ENCODE measurements around the gene ZSCAN5A.
"Not testable (repeated sequence)": the region's sequence is repeated elsewhere in the genome, so short reads cannot be mapped to it uniquely, and the experiment has no call there.

Gene ZSCAN5A

GRCh38 chr19:56269348-56269747 lies 45.3 kb downstream of the ZSCAN5A start:
- H3K9ac ChIP-seq (ENCODE audit: low read length), result no peak overlapping the region

DNA sequence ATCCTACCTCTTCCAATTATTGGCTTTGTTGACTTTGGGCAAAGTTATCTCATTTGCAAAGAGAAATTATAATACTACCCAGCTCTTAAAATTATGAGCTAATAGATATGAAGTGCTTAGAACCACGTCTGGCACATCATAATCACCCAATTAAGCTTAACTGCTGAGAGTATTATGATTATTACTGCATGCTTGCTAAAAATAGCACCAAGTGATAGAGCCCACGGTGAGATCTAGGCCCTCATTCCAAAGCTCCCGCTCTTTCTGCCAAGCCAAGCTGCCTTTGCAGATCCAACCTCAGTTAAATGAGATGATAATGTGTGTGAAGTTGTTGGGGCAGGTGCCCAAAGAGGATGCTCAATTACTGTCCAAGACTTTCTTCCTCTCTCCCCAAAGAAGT lies 48.6 kb downstream of the ZSCAN5A start:
- no peaks in the 10 kb centered on the region for H3K4me1 ChIP-seq (ENCODE audit: control insufficient read depth, low read depth, low read length)
- no peak overlapping the region for H3K27ac ChIP-seq (ENCODE audit: low read length)
- no peaks in the 10 kb centered on the region for H3K9me3 ChIP-seq (ENCODE audit: control insufficient read depth, low read depth, low read length)
- H3K36me3 ChIP-seq (ENCODE audit: control insufficient read depth, low read depth, low read length), result no peaks in the 10 kb centered on the region
- no peak overlapping the region for H3K9ac ChIP-seq (ENCODE audit: low read length)
- no peaks in the 10 kb centered on the region for H3K27me3 ChIP-seq (ENCODE audit: control insufficient read depth, insufficient read depth, low read length)
- no peak overlapping the region for H3K4me3 ChIP-seq (ENCODE audit: low read length)

More at GRCh38 chr19:56269348-56269747, 45.3 kb downstream of the ZSCAN5A start:
- H3K9me3 ChIP-seq (ENCODE audit: control insufficient read depth, low read depth, low read length), result no peaks in the 10 kb centered on the region
- no peaks in the 10 kb centered on the region for H3K36me3 ChIP-seq (ENCODE audit: control insufficient read depth, low read depth, low read length)
- no peaks in the 10 kb centered on the region for H3K4me1 ChIP-seq (ENCODE audit: control insufficient read depth, low read depth, low read length)
- H3K4me3 ChIP-seq (ENCODE audit: low read length), result no peak overlapping the region
- H3K27me3 ChIP-seq (ENCODE audit: control insufficient read depth, insufficient read depth, low read length), result no peaks in the 10 kb centered on the region
- no peak overlapping the region for H3K27ac ChIP-seq (ENCODE audit: low read length)

- H3K27ac ChIP-seq (ENCODE audit: low read length), result no peak overlapping the region
- no peak overlapping the region for H3K4me3 ChIP-seq (ENCODE audit: low read length)
- no peaks in the 10 kb centered on the region for H3K36me3 ChIP-seq (ENCODE audit: control insufficient read depth, low read depth, low read length)
- no peaks in the 10 kb centered on the region for H3K9me3 ChIP-seq (ENCODE audit: control insufficient read depth, low read depth, low read length)
- no peaks in the 10 kb centered on the region for H3K27me3 ChIP-seq (ENCODE audit: control insufficient read depth, insufficient read depth, low read length)
- H3K4me1 ChIP-seq (ENCODE audit: control insufficient read depth, low read depth, low read length), result no peaks in the 10 kb centered on the region
- no peak overlapping the region for H3K9ac ChIP-seq (ENCODE audit: low read length)
Observed at GRCh38 chr19:56263319-56263718, 51.3 kb downstream of the ZSCAN5A start.

DNA sequence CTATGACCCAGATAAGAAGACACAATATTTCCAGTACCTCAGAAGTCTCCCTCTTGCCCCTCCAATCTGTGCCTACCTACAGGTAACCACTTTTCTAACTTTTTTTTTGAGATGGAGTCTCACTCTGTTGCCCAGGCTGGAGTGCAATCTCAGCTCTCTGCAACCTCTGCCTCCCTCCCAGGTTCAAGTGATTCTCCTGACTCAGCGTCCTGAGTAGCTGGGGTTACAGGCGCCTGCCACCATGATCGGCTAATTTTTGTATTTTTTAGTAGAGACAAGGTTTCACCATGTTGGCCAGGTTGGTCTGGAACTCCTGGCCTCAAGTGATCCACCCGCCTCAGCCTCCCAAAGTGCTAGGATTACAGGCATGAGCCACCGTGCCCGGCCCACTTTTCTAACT lies 52.7 kb downstream of the ZSCAN5A start:
- H3K36me3 ChIP-seq (ENCODE audit: control insufficient read depth, low read depth, low read length); H3K9ac ChIP-seq (ENCODE audit: low read length); H3K27ac ChIP-seq (ENCODE audit: low read length); H3K4me3 ChIP-seq (ENCODE audit: low read length); H3K9me3 ChIP-seq (ENCODE audit: control insufficient read depth, low read depth, low read length); H3K27me3 ChIP-seq (ENCODE audit: control insufficient read depth, insufficient read depth, low read length); H3K4me1 ChIP-seq (ENCODE audit: control insufficient read depth, low read depth, low read length): not testable (repeated sequence)

DNA sequence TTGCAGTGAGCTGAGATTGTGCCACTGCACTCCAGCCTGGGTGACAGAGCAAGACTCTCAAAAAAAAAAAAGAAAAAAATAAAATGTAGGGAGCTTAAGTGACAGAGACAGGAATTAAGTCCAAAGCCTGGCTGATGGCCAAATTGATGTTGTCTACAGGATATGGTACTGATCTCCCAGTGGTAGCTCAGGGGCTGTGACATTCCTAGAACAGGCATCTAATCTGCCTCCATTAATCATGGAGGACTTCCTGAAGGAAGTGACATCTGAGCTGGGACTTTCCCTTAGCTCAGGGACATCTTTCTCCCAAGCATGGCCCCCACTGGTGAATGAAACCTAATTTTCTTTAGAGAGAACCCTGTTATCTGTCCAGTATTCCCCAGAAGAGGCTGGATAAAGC lies 53.5 kb downstream of the ZSCAN5A start:
- Histone ChIP-seq H3K4me3 (ENCODE audit: low read length) (no peak overlapping the region), H3K9me3 (ENCODE audit: control insufficient read depth, low read depth, low read length) (no peaks in the 10 kb centered on the region), H3K27me3 (ENCODE audit: control insufficient read depth, insufficient read depth, low read length) (no peaks in the 10 kb centered on the region), H3K9ac (ENCODE audit: low read length) (no peak overlapping the region), H3K36me3 (ENCODE audit: control insufficient read depth, low read depth, low read length) (no peaks in the 10 kb centered on the region), H3K4me1 (ENCODE audit: control insufficient read depth, low read depth, low read length) (no peaks in the 10 kb centered on the region), H3K27ac (ENCODE audit: low read length) (no peak overlapping the region)

- H3K4me3 ChIP-seq (ENCODE audit: low read length), result no peak overlapping the region
- H3K4me1 ChIP-seq (ENCODE audit: control insufficient read depth, low read depth, low read length), result no peaks in the 10 kb centered on the region
- no peak overlapping the region for H3K9ac ChIP-seq (ENCODE audit: low read length)
- H3K27ac ChIP-seq (ENCODE audit: low read length), result no peak overlapping the region
- no peaks in the 10 kb centered on the region for H3K9me3 ChIP-seq (ENCODE audit: control insufficient read depth, low read depth, low read length)
- H3K27me3 ChIP-seq (ENCODE audit: control insufficient read depth, insufficient read depth, low read length), result no peaks in the 10 kb centered on the region
- H3K36me3 ChIP-seq (ENCODE audit: control insufficient read depth, low read depth, low read length), result no peaks in the 10 kb centered on the region
Observed at GRCh38 chr19:56258272-56258671, 56.4 kb downstream of the ZSCAN5A start.

DNA sequence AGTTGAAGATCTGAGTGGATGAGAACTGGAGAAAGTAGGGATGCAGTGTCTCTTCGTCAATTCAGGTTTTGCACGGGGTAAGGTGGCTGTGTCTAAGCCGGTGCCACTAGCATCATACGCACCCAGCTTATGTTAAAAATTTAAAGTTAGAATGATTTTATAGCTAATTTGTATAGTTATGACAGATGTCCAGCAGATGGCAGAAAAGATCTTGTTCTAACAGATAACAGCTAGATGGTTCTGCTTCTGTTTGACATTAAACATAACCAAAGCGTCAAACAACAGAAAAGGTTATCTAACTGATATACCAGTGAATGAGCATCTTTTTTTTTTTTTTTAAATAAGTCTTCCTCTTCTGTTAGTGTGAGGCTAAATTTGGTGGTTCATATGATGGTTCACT lies 60.9 kb downstream of the ZSCAN5A start:
- Histone ChIP-seq H3K4me1 (ENCODE audit: control insufficient read depth, low read depth, low read length) (no peaks in the 10 kb centered on the region), H3K4me3 (ENCODE audit: low read length) (no peak overlapping the region), H3K27ac (ENCODE audit: low read length) (no peak overlapping the region), H3K36me3 (ENCODE audit: control insufficient read depth, low read depth, low read length) (no peaks in the 10 kb centered on the region), H3K27me3 (ENCODE audit: control insufficient read depth, insufficient read depth, low read length) (no peaks in the 10 kb centered on the region), H3K9ac (ENCODE audit: low read length) (no peak overlapping the region), H3K9me3 (ENCODE audit: control insufficient read depth, low read depth, low read length) (no peaks in the 10 kb centered on the region)

DNA sequence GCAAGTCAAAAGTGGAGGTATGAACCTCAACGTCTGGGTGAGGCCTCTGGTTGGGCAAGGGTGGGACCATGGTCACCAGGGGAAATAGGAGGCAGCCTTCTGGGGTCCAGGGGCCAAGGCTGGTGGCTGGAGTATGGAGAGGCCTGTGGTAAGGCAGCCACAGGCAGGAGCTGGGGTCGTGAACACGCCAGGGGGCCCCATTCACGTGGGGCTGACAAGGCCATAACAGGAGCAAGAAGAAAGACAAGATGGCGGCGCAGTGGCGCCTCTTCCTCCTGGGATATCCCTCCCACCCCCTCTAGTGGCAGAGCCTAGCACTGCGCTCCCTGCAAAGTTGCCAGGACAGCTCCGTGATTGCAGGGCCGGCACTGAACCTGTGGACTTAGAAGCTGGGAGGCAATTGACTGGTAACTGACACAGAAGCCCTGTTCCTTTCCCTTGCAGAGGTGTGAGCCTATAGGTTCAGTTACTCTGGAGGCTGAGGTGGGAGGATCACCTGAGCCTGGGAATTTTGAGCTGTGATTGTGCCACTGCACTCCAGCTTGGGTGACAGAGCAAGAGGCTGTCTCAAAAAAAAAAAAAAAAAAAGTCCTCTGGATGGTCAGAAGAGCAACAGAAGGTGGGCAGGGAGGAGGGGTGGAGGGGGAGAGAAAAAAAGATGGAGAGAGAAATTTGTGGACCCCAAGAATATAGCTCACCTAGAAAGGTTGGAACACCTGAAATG lies 61.8 kb downstream of the ZSCAN5A start:
- Histone ChIP-seq H3K27ac (ENCODE audit: low read length) (no peak overlapping the region), H3K4me1 (ENCODE audit: control insufficient read depth, low read depth, low read length) (no peaks in the 10 kb centered on the region), H3K9ac (ENCODE audit: low read length) (no peak overlapping the region), H3K9me3 (ENCODE audit: control insufficient read depth, low read depth, low read length) (no peaks in the 10 kb centered on the region), H3K27me3 (ENCODE audit: control insufficient read depth, insufficient read depth, low read length) (no peaks in the 10 kb centered on the region), H3K4me3 (ENCODE audit: low read length) (no peak overlapping the region), H3K36me3 (ENCODE audit: control insufficient read depth, low read depth, low read length) (no peaks in the 10 kb centered on the region)

DNA sequence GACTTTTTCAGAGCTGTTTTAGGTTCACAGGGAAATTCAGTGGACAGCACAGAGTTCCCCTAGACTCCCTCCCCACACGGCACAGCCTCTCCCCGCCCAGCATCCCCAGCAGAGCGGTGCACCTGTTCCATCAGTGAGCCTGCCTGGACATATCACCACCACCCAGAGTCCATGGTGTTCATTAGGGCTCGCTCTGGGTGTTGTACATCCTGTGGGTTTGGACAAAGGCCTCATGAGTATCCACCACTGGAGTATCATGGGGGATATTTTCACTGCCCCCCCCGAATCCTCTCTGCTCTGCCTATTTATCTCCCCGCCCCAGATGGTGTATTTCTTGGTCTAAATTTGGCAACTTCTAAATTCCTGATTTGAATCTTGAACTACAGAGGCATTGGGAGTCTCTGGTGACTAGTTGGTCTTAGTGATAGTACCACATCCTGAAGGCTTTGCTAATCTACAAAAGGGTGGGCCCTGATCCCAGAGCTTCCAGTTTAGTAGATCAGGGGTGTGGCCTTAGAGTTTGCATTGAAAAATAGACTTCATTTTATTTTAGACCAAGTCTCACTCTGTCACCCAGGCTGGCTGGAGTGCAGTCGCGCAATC lies 65.8 kb downstream of the ZSCAN5A start:
- not testable (repeated sequence) for H3K27ac ChIP-seq (ENCODE audit: low read length); H3K4me1 ChIP-seq (ENCODE audit: control insufficient read depth, low read depth, low read length); H3K4me3 ChIP-seq (ENCODE audit: low read length); H3K36me3 ChIP-seq (ENCODE audit: control insufficient read depth, low read depth, low read length); H3K27me3 ChIP-seq (ENCODE audit: control insufficient read depth, insufficient read depth, low read length); H3K9ac ChIP-seq (ENCODE audit: low read length); H3K9me3 ChIP-seq (ENCODE audit: control insufficient read depth, low read depth, low read length)

DNA sequence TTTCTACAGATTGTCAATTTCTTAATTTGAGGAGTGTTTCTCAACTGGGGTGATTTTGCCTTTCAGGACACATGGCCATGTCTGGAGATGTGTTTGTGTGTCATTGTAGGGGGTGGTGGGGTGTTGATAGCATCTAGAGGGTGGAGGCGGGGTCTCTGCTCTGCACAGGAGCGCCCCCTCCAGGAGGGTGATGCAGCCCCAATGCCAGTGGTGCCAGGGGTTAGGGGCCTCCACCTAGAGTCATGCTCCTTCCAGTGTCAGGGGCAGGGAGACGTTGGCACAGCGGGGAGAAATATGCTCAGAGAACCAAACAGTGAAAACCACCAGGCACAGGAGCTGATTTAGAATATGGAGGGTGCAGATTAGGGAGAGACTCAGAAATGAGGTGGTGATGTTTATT lies 68.9 kb downstream of the ZSCAN5A start:
- not testable (repeated sequence) for H3K27ac ChIP-seq (ENCODE audit: low read length); H3K27me3 ChIP-seq (ENCODE audit: control insufficient read depth, insufficient read depth, low read length); H3K36me3 ChIP-seq (ENCODE audit: control insufficient read depth, low read depth, low read length); H3K9ac ChIP-seq (ENCODE audit: low read length); H3K9me3 ChIP-seq (ENCODE audit: control insufficient read depth, low read depth, low read length); H3K4me3 ChIP-seq (ENCODE audit: low read length); H3K4me1 ChIP-seq (ENCODE audit: control insufficient read depth, low read depth, low read length)

GRCh38 chr19:56245121-56245740 lies 69.4 kb downstream of the ZSCAN5A start:
- Histone ChIP-seq H3K9me3 (ENCODE audit: control insufficient read depth, low read depth, low read length) (no peaks in the 10 kb centered on the region), H3K9ac (ENCODE audit: low read length) (no peak overlapping the region), H3K27ac (ENCODE audit: low read length) (no peak overlapping the region), H3K4me3 (ENCODE audit: low read length) (no peak overlapping the region), H3K27me3 (ENCODE audit: control insufficient read depth, insufficient read depth, low read length) (no peaks in the 10 kb centered on the region), H3K4me1 (ENCODE audit: control insufficient read depth, low read depth, low read length) (no peaks in the 10 kb centered on the region), H3K36me3 (ENCODE audit: control insufficient read depth, low read depth, low read length) (no peaks in the 10 kb centered on the region)

GRCh38 chr19:56223481-56223880 lies 91.2 kb downstream of the ZSCAN5A start:
- Histone ChIP-seq H3K27ac (ENCODE audit: low read length) (no peak overlapping the region), H3K27me3 (ENCODE audit: control insufficient read depth, insufficient read depth, low read length) (no peaks in the 10 kb centered on the region), H3K36me3 (ENCODE audit: control insufficient read depth, low read depth, low read length) (no peaks in the 10 kb centered on the region)

More at GRCh38 chr19:56223481-56223880, 91.2 kb downstream of the ZSCAN5A start:
- Histone ChIP-seq H3K4me1 (ENCODE audit: control insufficient read depth, low read depth, low read length) (no peaks in the 10 kb centered on the region), H3K4me3 (ENCODE audit: low read length) (no peak overlapping the region), H3K9me3 (ENCODE audit: control insufficient read depth, low read depth, low read length) (no peaks in the 10 kb centered on the region), H3K9ac (ENCODE audit: low read length) (no peak overlapping the region)

Data from iPS-18a (cell line).